GM23248 (cell line): ENCODE data around the gene CSH2. TPM values are rescaled to one million over a fixed set of nuclear protein-coding genes. Genes with fewer than 3 reads are reported as not detected.

ENCODE experiments used
- DNase-seq: peaks from one replicate; pipeline ENCODE4 v3.0.0-alpha.2; 2015
- H2AFZ ChIP-seq: fragments of 200-600 bp; sonication (generic); 2 replicates; pipeline ENCODE4 v1.6.1; 2016; ENCODE audit warnings: antibody characterized with exemption
- H3F3A ChIP-seq: fragments of 200-600 bp; sonication (generic); 2 replicates; pipeline ENCODE4 v1.6.1; 2016; ENCODE audit warnings: mild to moderate bottlenecking, antibody characterized with exemption, mixed run types; ENCODE audit not compliant: insufficient read depth
- H3K27ac ChIP-seq: fragments of 200-600 bp; sonication (generic); 2 replicates; pipeline ENCODE4 v1.5.1; 2016; ENCODE audit warnings: mild to moderate bottlenecking
- H3K27me3 ChIP-seq: fragments of 200-600 bp; sonication (generic); replicated peaks from 2 replicates; pipeline ENCODE4 v1.6.1; 2016; ENCODE audit warnings: mild to moderate bottlenecking; ENCODE audit not compliant: insufficient read depth
- H3K36me3 ChIP-seq: fragments of 200-600 bp; sonication (generic); 2 replicates; pipeline ENCODE4 v1.6.1; 2016; ENCODE audit warnings: low read depth, mild to moderate bottlenecking
- H3K4me1 ChIP-seq: fragments of 200-600 bp; sonication (generic); 2 replicates; pipeline ENCODE4 v1.6.1; 2016; ENCODE audit warnings: mild to moderate bottlenecking; ENCODE audit not compliant: insufficient read depth
- H3K4me2 ChIP-seq: fragments of 200-600 bp; sonication (generic); one replicate; pipeline ENCODE4 v1.6.1; 2016; ENCODE audit warnings: mild to moderate bottlenecking; ENCODE audit not compliant: unreplicated experiment
- H3K4me3 ChIP-seq: fragments of 200-600 bp; sonication (generic); 2 replicates; pipeline ENCODE4 v1.5.1; 2016; ENCODE audit warnings: mild to moderate bottlenecking
- H3K79me2 ChIP-seq: fragments of 200-600 bp; sonication (generic); 2 replicates; pipeline ENCODE4 v1.6.1; 2016; ENCODE audit warnings: mild to moderate bottlenecking; ENCODE audit not compliant: insufficient read depth
- H3K9ac ChIP-seq: fragments of 200-600 bp; sonication (generic); 2 replicates; pipeline ENCODE4 v1.6.1; 2016; ENCODE audit warnings: mild to moderate bottlenecking
- H3K9me2 ChIP-seq: fragments of 200-600 bp; sonication (generic); 2 replicates; pipeline ENCODE4 v1.6.1; 2016; ENCODE audit warnings: mixed run types, mild to moderate bottlenecking, moderate library complexity; ENCODE audit not compliant: insufficient read depth
- H3K9me3 ChIP-seq: fragments of 200-600 bp; sonication (generic); one replicate; pipeline ENCODE4 v1.6.1; 2017; ENCODE audit warnings: low read depth
- H4K20me1 ChIP-seq: fragments of 200-600 bp; sonication (generic); 2 replicates; pipeline ENCODE4 v1.6.0; 2016; ENCODE audit not compliant: insufficient read depth
- EZH2 ChIP-seq: fragments of 200-600 bp; sonication (generic); IDR thresholded peaks from 2 replicates; pipeline ENCODE4 v1.6.1; 2018; ENCODE audit warnings: antibody characterized with exemption, mild to moderate bottlenecking; ENCODE audit not compliant: insufficient read depth, poor library complexity, severe bottlenecking
- EZH2phosphoT487 ChIP-seq: fragments of 200-600 bp; sonication (generic); IDR thresholded peaks from 2 replicates; pipeline ENCODE4 v1.6.1; 2018; ENCODE audit warnings: antibody characterized with exemption, moderate library complexity, mild to moderate bottlenecking, low read depth; ENCODE audit not compliant: insufficient read depth
- WGBS, 2 experiments: methylation state at CpG; one replicate each; pipeline ENCODE4 v1.1.6; 2015 to 2017; ENCODE audit warnings: low lambda C conversion rate in 2 of 2, low coverage in 1 of 2; ENCODE audit errors: missing lambda C conversion rate in 2 of 2; 5-methylcytosine and 5-hydroxymethylcytosine counted together
- in situ Hi-C: fragments of 300-500 bp; cut with MboI; formaldehyde crosslinking; loops from 2 replicates; pipeline ENCODE4 v1.15.0; 2020
- polyA plus RNA-seq: library from polyadenylated mRNA; unstranded; fragments of >200 nt; fragmentation: Nextera tagmentation; extraction: Ambion mirVana; gene quantifications from 2 replicates; pipeline ENCODE4 v1.2.1, GENCODE V29; 2016
- small RNA-seq: library from RNA; depleted of rRNA; stranded (forward); fragments of <200 nt; gene quantifications from one replicate; pipeline ENCODE3, GENCODE V24; 2014; ENCODE audit warnings: low read depth, low replicate concordance
- total RNA-seq: library from RNA; depleted of rRNA; stranded (reverse); fragments of >200 nt; shearing (Covaris generic); gene quantifications from 2 replicates; pipeline ENCODE4 v1.2.3, GENCODE V29; 2014; rRNA removed

The CSH2 gene
- total and polyA plus RNA-seq, 2 experiments from 2014 or later: not detected

GRCh38 chr17:63823659-63824331 lies 49.7 kb downstream of the CSH2 start:
- no peak overlapping the region for H3K27ac ChIP-seq
- no peak overlapping the region for H3K9ac ChIP-seq
- H3K4me3 ChIP-seq: no peak overlapping the region
- TF ChIP-seq EZH2 (no peak), EZH2phosphoT487 (no peak)
- H3K79me2 ChIP-seq: peaks cover 79% of the 10 kb centered on the region
- no peaks in the 10 kb centered on the region for H3K9me2 ChIP-seq
- H3K4me1 ChIP-seq: peaks cover 6% of the 10 kb centered on the region
- H3F3A ChIP-seq: peaks cover 34% of the 10 kb centered on the region
- no peak overlapping the region for H3K4me2 ChIP-seq
- H3K27me3 ChIP-seq: no peaks in the 10 kb centered on the region
- H3K36me3 ChIP-seq: peaks cover 69% of the 10 kb centered on the region
- no peak for DNase-seq
- H2AFZ ChIP-seq: no peak overlapping the region
- WGBS, 2 experiments: 88 to 92% methylated on average over 13 of the region's 13 CpGs
- no peaks in the 10 kb centered on the region for H4K20me1 ChIP-seq
- H3K9me3 ChIP-seq: no peaks in the 10 kb centered on the region
- in situ Hi-C loops: no loop called here

GRCh38 chr17:63822537-63822936 lies 50.9 kb downstream of the CSH2 start:
- peaks cover 66% of the 10 kb centered on the region for H3K79me2 ChIP-seq
- H3K27ac ChIP-seq: no peak overlapping the region

More at GRCh38 chr17:63822537-63822936, 50.9 kb downstream of the CSH2 start:
- H3K9ac ChIP-seq: no peak overlapping the region
- peaks cover 45% of the 10 kb centered on the region for H3F3A ChIP-seq
- TF ChIP-seq EZH2: no peak
- no peak for TF ChIP-seq EZH2phosphoT487
- H3K36me3 ChIP-seq: peaks cover 76% of the 10 kb centered on the region
- H3K27me3 ChIP-seq: no peaks in the 10 kb centered on the region
- no peaks in the 10 kb centered on the region for H3K9me2 ChIP-seq
- no peaks in the 10 kb centered on the region for H4K20me1 ChIP-seq
- no peak for DNase-seq
- no peak overlapping the region for H3K4me3 ChIP-seq
- no peak overlapping the region for H2AFZ ChIP-seq
- no peak overlapping the region for H3K4me2 ChIP-seq
- in situ Hi-C loops: no loop called here
- no peaks in the 10 kb centered on the region for H3K9me3 ChIP-seq
- H3K4me1 ChIP-seq: no peaks in the 10 kb centered on the region; the same call in 1 of the 2 replicates

Small RNAs within 50 kb of the gene (small RNA-seq; reads per million reads assigned to genes)
- gene AC040958.1 (not detected), gene AC127029.1 (not detected), gene GH1 (not detected)

Other genes starting within 250 kb of the CSH2 start
- gene LIMD2, start 173.6 kb downstream of the CSH2 start, total RNA-seq: 9.1 and 14.0 TPM in 2 replicates
- 13.6 and 15.8 TPM in 2 replicates for gene LIMD2, start 173.6 kb downstream of the CSH2 start, polyA plus RNA-seq
- 13.9 and 15.7 TPM in 2 replicates for gene STRADA, start 131.9 kb downstream of the CSH2 start, total RNA-seq
- gene STRADA, start 131.9 kb downstream of the CSH2 start, polyA plus RNA-seq: 21.6 and 22.3 TPM in 2 replicates
- 72.2 and 74.2 TPM in 2 replicates for gene CCDC47, start 100.1 kb downstream of the CSH2 start, total RNA-seq
- 60.5 and 61.6 TPM in 2 replicates for gene CCDC47, start 100.1 kb downstream of the CSH2 start, polyA plus RNA-seq
- 49.6 and 52.6 TPM in 2 replicates for gene DDX42, start 99.5 kb downstream of the CSH2 start, total RNA-seq
- gene DDX42, start 99.5 kb downstream of the CSH2 start, polyA plus RNA-seq: 33.9 and 37.2 TPM in 2 replicates
- 36.2 and 60.5 TPM in 2 replicates for gene PSMC5, start 46.2 kb downstream of the CSH2 start, total RNA-seq
- gene PSMC5, start 46.2 kb downstream of the CSH2 start, polyA plus RNA-seq: 178 and 180 TPM in 2 replicates
- 38.1 and 47.3 TPM in 2 replicates for gene FTSJ3, start 46.0 kb downstream of the CSH2 start, total RNA-seq
- 27.6 and 29.2 TPM in 2 replicates for gene FTSJ3, start 46.0 kb downstream of the CSH2 start, polyA plus RNA-seq
- 85.1 and 88.5 TPM in 2 replicates for gene SMARCD2, start 31.0 kb downstream of the CSH2 start, total RNA-seq
- 28.9 and 29.3 TPM in 2 replicates for gene SMARCD2, start 31.0 kb downstream of the CSH2 start, polyA plus RNA-seq
- not detected in 2 replicates for gene GH2, start 8.3 kb upstream of the CSH2 start, total RNA-seq
- gene GH2, start 8.3 kb upstream of the CSH2 start, polyA plus RNA-seq: not detected in 2 replicates
- gene CSH1, start 22.9 kb upstream of the CSH2 start, total RNA-seq: not detected in 2 replicates
- not detected in 2 replicates for gene CSH1, start 22.9 kb upstream of the CSH2 start, polyA plus RNA-seq
- not detected in 2 replicates for gene CSHL1, start 37.6 kb upstream of the CSH2 start, total RNA-seq
- gene CSHL1, start 37.6 kb upstream of the CSH2 start, polyA plus RNA-seq: not detected in 2 replicates
- not detected in 2 replicates for gene GH1, start 45.2 kb upstream of the CSH2 start, total RNA-seq
- gene GH1, start 45.2 kb upstream of the CSH2 start, polyA plus RNA-seq: not detected in 2 replicates
- not detected in 2 replicates for gene CD79B, start 58.7 kb upstream of the CSH2 start, total RNA-seq
- not detected in 2 replicates for gene CD79B, start 58.7 kb upstream of the CSH2 start, polyA plus RNA-seq
- gene SCN4A, start 99.2 kb upstream of the CSH2 start, total RNA-seq: not detected in 2 replicates
- not detected in 2 replicates for gene SCN4A, start 99.2 kb upstream of the CSH2 start, polyA plus RNA-seq
- not detected in 2 replicates for gene PRR29, start 124.7 kb upstream of the CSH2 start, total RNA-seq
- gene PRR29, start 124.7 kb upstream of the CSH2 start, polyA plus RNA-seq: 0.47 TPM in 1 of 2 replicates, not detected in the other
- gene ICAM2, start 147.0 kb upstream of the CSH2 start, total RNA-seq: 0.97 and 3.4 TPM in 2 replicates
- 0.94 and 1.3 TPM in 2 replicates for gene ICAM2, start 147.0 kb upstream of the CSH2 start, polyA plus RNA-seq